ENCODE data around the gene GPC6.

DNA sequence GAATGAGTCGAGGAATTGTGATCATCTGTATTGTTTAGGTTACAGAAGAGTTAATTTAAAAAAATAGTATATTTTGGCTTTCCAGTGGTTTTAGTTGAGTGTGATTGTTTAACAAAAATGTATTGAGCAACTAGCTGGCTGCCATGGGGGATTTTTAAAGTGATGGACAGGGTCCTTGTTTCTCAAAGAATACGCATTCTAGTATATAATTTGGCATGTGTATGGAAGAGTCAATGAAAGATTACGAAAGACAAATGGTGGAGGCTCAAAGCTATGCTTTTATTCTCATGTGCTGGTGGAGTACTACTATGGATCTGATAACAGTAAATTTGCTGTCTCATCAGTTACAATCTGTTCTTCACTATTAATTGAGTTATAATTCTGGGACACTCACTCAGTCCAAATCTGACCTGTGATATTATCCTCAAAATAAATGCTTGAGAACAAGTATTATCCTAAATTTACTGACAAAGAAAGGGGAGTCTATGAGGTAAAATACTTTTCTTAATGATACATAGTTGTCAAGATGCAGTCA lies 240.0 kb downstream of the GPC6 start:
- no peak for TF ChIP-seq GATA2 (IDR thresholded peaks at IDR 0.05; ENCODE audit: low read depth, low read length)
- TF ChIP-seq GATA3 (IDR thresholded peaks at IDR 0.05; ENCODE audit: low read depth, low read length), result no peak

Data from SH-SY5Y (cell line).